BJ (cell line): ENCODE measurements around the gene FGFR4. TPM values are rescaled to one million over a fixed set of nuclear protein-coding genes. Genes with fewer than 3 reads are reported as not detected.

Source experiments
- CTCF ChIA-PET: fragments of 350-600 bp; formaldehyde crosslinking; extraction: SDS; loops from one replicate; lab custom pipeline; 2021; ENCODE audit warnings: antibody characterized with exemption, inconsistent platforms; lab: Yijun Ruan, JAX
- POLR2A ChIA-PET: fragments of 300-600 bp; sonication (Branson Sonifier 250); formaldehyde crosslinking; extraction: SDS; loops from one replicate; lab custom pipeline; 2021; ENCODE audit warnings: antibody characterized with exemption; lab: Charles Lee
- DNase-seq: peaks from one replicate; pipeline ENCODE4 v3.0.0-alpha.2; 2011; ENCODE audit warnings: low read depth
- H3K27me3 ChIP-seq: 2 replicates; pipeline ENCODE4 v1.6.0; 2011; ENCODE audit warnings: low read length; ENCODE audit not compliant: control insufficient read depth, insufficient read depth
- H3K36me3 ChIP-seq: 2 replicates; pipeline ENCODE4 v1.5.1; 2011; ENCODE audit warnings: low read length; ENCODE audit not compliant: control insufficient read depth, insufficient read depth
- H3K4me3 ChIP-seq: 2 replicates; pipeline ENCODE4 v1.5.1; 2011; ENCODE audit warnings: low read depth, mild to moderate bottlenecking, control low read depth, low read length
- CTCF ChIP-seq: IDR thresholded peaks from 2 replicates; pipeline ENCODE4 v1.5.1; 2011; ENCODE audit warnings: low read depth, mild to moderate bottlenecking, control low read depth, inconsistent platforms, low read length, moderate library complexity; ENCODE audit not compliant: insufficient read depth
- polyA plus RNA-seq: library from polyadenylated mRNA; depleted of rRNA; stranded (reverse); fragments of >200 nt; gene quantifications from 2 replicates; pipeline ENCODE4 v1.2.3, GENCODE V29; 2011

The FGFR4 gene
- polyA plus RNA-seq, 1 experiment: 0.12 TPM

GRCh38 chr5:177107159-177107558, 20.4 kb downstream of the FGFR4 start:
- ChIA-PET POLR2A (no interaction called here), CTCF (interaction anchor here (0.7 to 1.6 kb wide), 5 partner anchors 20 to 449 kb away, joined by 3 to 7 read pairs (median 4); no protein-coding TSS in a partner anchor)

GRCh38 chr5:177109810-177110209, 23.1 kb downstream of the FGFR4 start:
- Histone ChIP-seq H3K27me3 (no peaks in the 10 kb centered on the region; the same call in 1 of the 2 replicates), H3K36me3 (no peaks in the 10 kb centered on the region), H3K4me3 (no peak overlapping the region)
- POLR2A ChIA-PET: no interaction called here
- no peak for DNase-seq
- CTCF ChIA-PET: interaction anchor here (0.5 to 7.2 kb wide), 10 partner anchors 7 to 1577 kb away, joined by 3 to 105 read pairs (median 18); partner anchors contain the start of genes FGFR4, PRELID1 and RAB24
- no peak for TF ChIP-seq CTCF

More at GRCh38 chr5:177107159-177107558, 20.4 kb downstream of the FGFR4 start:
- TF ChIP-seq CTCF: no peak
- peaks cover 5% of the 10 kb centered on the region; the same call in 1 of the 2 replicates for H3K27me3 ChIP-seq
- H3K4me3 ChIP-seq: no peak overlapping the region
- no peak for DNase-seq
- H3K36me3 ChIP-seq: no peaks in the 10 kb centered on the region

GRCh38 chr5:177111720-177112394, 25.1 kb downstream of the FGFR4 start:
- TF ChIP-seq CTCF: peak; percentile 97
- ChIA-PET CTCF (interaction anchor here (0.8 to 7.2 kb wide), 27 partner anchors 10 to 1382 kb away, joined by 3 to 105 read pairs (median 5); partner anchors contain the start of genes FGFR4, LMAN2, PRELID1 and RAB24), POLR2A (no interaction called here)
- H3K36me3 ChIP-seq: no peaks in the 10 kb centered on the region
- no peaks in the 10 kb centered on the region for H3K27me3 ChIP-seq
- no peak for DNase-seq
- H3K4me3 ChIP-seq: no peak overlapping the region

- POLR2A ChIA-PET: no interaction called here
- no peak for DNase-seq
- Histone ChIP-seq H3K4me3 (no peak overlapping the region), H3K27me3 (no peaks in the 10 kb centered on the region), H3K36me3 (no peaks in the 10 kb centered on the region)
- no peak for TF ChIP-seq CTCF
- CTCF ChIA-PET: interaction anchor here (0.6 to 7.2 kb wide), 48 partner anchors 8 to 1383 kb away, joined by 3 to 105 read pairs (median 5); partner anchors contain the start of genes FGFR4, LMAN2, NSD1 and PRELID1
Observed at GRCh38 chr5:177112589-177113220, 26.0 kb downstream of the FGFR4 start.
